HEK293 (cell line): ENCODE measurements around the gene TMEM134.

Experiments
- KLF10 ChIP-seq: fragments of 450-650 bp; IDR thresholded peaks from 2 replicates; pipeline ENCODE4 v1.5.1; 2018; ENCODE audit warnings: missing biosample characterization, mild to moderate bottlenecking, missing genetic modification characterization
- MEIS1 ChIP-seq: sonication (generic); formaldehyde crosslinking; IDR thresholded peaks from 2 replicates; pipeline ENCODE4 v1.8.1; 2022; ENCODE audit warnings: missing genetic modification reagents, mild to moderate bottlenecking, borderline replicate concordance
- SETDB1 ChIP-seq: IDR thresholded peaks from one replicate; pipeline ENCODE4 v1.6.1; 2017; ENCODE audit warnings: mild to moderate bottlenecking, low read length, moderate library complexity, mixed read lengths; ENCODE audit not compliant: insufficient read length
- ZBTB48 ChIP-seq: fragments of 450-650 bp; formaldehyde crosslinking; IDR thresholded peaks from 2 replicates; pipeline ENCODE4 v1.5.1; 2016; ENCODE audit warnings: missing biosample characterization, missing genetic modification characterization
- ZFP69B ChIP-seq: fragments of 450-650 bp; formaldehyde crosslinking; IDR thresholded peaks from 2 replicates; pipeline ENCODE4 v1.5.1; 2016; ENCODE audit warnings: missing biosample characterization, missing genetic modification characterization
- ZNF112 ChIP-seq: fragments of 450-650 bp; formaldehyde crosslinking; IDR thresholded peaks from 2 replicates; pipeline ENCODE4 v1.5.0; 2017; ENCODE audit warnings: missing biosample characterization, missing genetic modification characterization
- ZNF114 ChIP-seq: fragments of 450-650 bp; formaldehyde crosslinking; IDR thresholded peaks from 2 replicates; pipeline ENCODE4 v1.5.0; 2017; ENCODE audit warnings: missing biosample characterization, missing genetic modification characterization
- ZNF157 ChIP-seq: fragments of 450-650 bp; formaldehyde crosslinking; IDR thresholded peaks from 2 replicates; pipeline ENCODE4 v1.5.1; 2016; ENCODE audit warnings: missing biosample characterization, missing genetic modification characterization
- ZNF169 ChIP-seq: fragments of 450-650 bp; formaldehyde crosslinking; IDR thresholded peaks from 2 replicates; pipeline ENCODE4 v1.5.1; 2016; ENCODE audit warnings: missing biosample characterization, missing genetic modification characterization
- ZNF341 ChIP-seq: fragments of 450-650 bp; formaldehyde crosslinking; IDR thresholded peaks from 2 replicates; pipeline ENCODE4; 2016; ENCODE audit warnings: low read depth, missing biosample characterization, missing genetic modification characterization
- ZNF37A ChIP-seq: fragments of 450-650 bp; IDR thresholded peaks from 2 replicates; pipeline ENCODE4 v1.5.1; 2018; ENCODE audit warnings: missing biosample characterization, missing genetic modification characterization
- ZNF416 ChIP-seq: fragments of 450-650 bp; formaldehyde crosslinking; IDR thresholded peaks from 2 replicates; pipeline ENCODE4 v1.5.1; 2016; ENCODE audit warnings: missing biosample characterization, missing genetic modification characterization
- ZNF521 ChIP-seq: fragments of 450-650 bp; formaldehyde crosslinking; IDR thresholded peaks from 2 replicates; pipeline ENCODE4 v1.5.1; 2017; ENCODE audit warnings: missing biosample characterization, mild to moderate bottlenecking, missing genetic modification characterization
- ZNF549 ChIP-seq: fragments of 450-650 bp; IDR thresholded peaks from 2 replicates; pipeline ENCODE4 v1.5.1; 2018; ENCODE audit warnings: missing biosample characterization, missing genetic modification characterization, mild to moderate bottlenecking, inconsistent platforms, moderate library complexity
- ZNF555 ChIP-seq: fragments of 450-650 bp; formaldehyde crosslinking; conservative IDR thresholded peaks from 2 replicates; pipeline ENCODE4 v1.5.1; 2017; ENCODE audit warnings: missing biosample characterization, mild to moderate bottlenecking, missing genetic modification characterization, inconsistent platforms
- ZNF561 ChIP-seq: fragments of 450-650 bp; IDR thresholded peaks from 2 replicates; pipeline ENCODE4 v1.5.1; 2018; ENCODE audit warnings: missing biosample characterization, missing genetic modification characterization, borderline replicate concordance
- ZNF585B ChIP-seq: fragments of 450-650 bp; formaldehyde crosslinking; IDR thresholded peaks from 2 replicates; pipeline ENCODE4 v1.5.1; 2016; ENCODE audit warnings: missing biosample characterization, missing genetic modification characterization
- ZNF610 ChIP-seq: fragments of 450-650 bp; formaldehyde crosslinking; IDR thresholded peaks from 2 replicates; pipeline ENCODE4 v1.5.1; 2016; ENCODE audit warnings: missing biosample characterization, missing genetic modification characterization, borderline replicate concordance
- ZNF623 ChIP-seq: fragments of 450-650 bp; formaldehyde crosslinking; IDR thresholded peaks from 2 replicates; pipeline ENCODE4 v1.5.1; 2016; ENCODE audit warnings: missing biosample characterization, missing genetic modification characterization
- ZNF660 ChIP-seq: fragments of 450-650 bp; IDR thresholded peaks from 2 replicates; pipeline ENCODE4 v1.5.1; 2018; ENCODE audit warnings: missing biosample characterization, mild to moderate bottlenecking, missing genetic modification characterization
- ZNF664 ChIP-seq: fragments of 450-650 bp; formaldehyde crosslinking; IDR thresholded peaks from 2 replicates; pipeline ENCODE4 v1.5.1; 2016; ENCODE audit warnings: missing biosample characterization, missing genetic modification characterization
- ZNF670 ChIP-seq: fragments of 450-650 bp; formaldehyde crosslinking; IDR thresholded peaks from 2 replicates; pipeline ENCODE4 v1.5.1; 2016; ENCODE audit warnings: missing biosample characterization, missing genetic modification characterization, low read depth
- ZNF830 ChIP-seq: fragments of 450-650 bp; IDR thresholded peaks from 2 replicates; pipeline ENCODE4 v1.5.0; 2018; ENCODE audit warnings: missing biosample characterization, missing genetic modification characterization, low read depth, mild to moderate bottlenecking, moderate library complexity
- ZNF837 ChIP-seq: fragments of 450-650 bp; formaldehyde crosslinking; IDR thresholded peaks from 2 replicates; pipeline ENCODE4 v1.5.1; 2016; ENCODE audit warnings: missing biosample characterization, missing genetic modification characterization
- TF ChIP-seq, protein P1 (sequence below): fragments of 450-650 bp; formaldehyde crosslinking; IDR thresholded peaks from 2 replicates; pipeline ENCODE4 v1.5.1; 2017; ENCODE audit warnings: missing biosample characterization, missing genetic modification characterization
- TF ChIP-seq, protein P2 (sequence below): fragments of 450-650 bp; formaldehyde crosslinking; IDR thresholded peaks from 2 replicates; pipeline ENCODE4 v1.5.1; 2016; ENCODE audit warnings: missing biosample characterization, missing genetic modification characterization
- TF ChIP-seq, protein P3 (sequence below): fragments of 450-650 bp; formaldehyde crosslinking; IDR thresholded peaks from 2 replicates; pipeline ENCODE4 v1.5.1; 2017; ENCODE audit warnings: missing biosample characterization, missing genetic modification characterization
- TF ChIP-seq, protein P4 (sequence below): fragments of 450-650 bp; formaldehyde crosslinking; IDR thresholded peaks from 2 replicates; pipeline ENCODE4 v1.5.1; 2016; ENCODE audit warnings: missing biosample characterization, missing genetic modification characterization
- TF ChIP-seq, protein P5 (sequence below): fragments of 450-650 bp; IDR thresholded peaks from 2 replicates; pipeline ENCODE4 v1.5.1; 2018; ENCODE audit warnings: missing biosample characterization, missing genetic modification characterization
- TF ChIP-seq, protein P6 (sequence below): fragments of 450-650 bp; formaldehyde crosslinking; IDR thresholded peaks from 2 replicates; pipeline ENCODE4 v1.5.1; 2016; ENCODE audit warnings: missing biosample characterization, missing genetic modification characterization

Gene TMEM134

DNA sequence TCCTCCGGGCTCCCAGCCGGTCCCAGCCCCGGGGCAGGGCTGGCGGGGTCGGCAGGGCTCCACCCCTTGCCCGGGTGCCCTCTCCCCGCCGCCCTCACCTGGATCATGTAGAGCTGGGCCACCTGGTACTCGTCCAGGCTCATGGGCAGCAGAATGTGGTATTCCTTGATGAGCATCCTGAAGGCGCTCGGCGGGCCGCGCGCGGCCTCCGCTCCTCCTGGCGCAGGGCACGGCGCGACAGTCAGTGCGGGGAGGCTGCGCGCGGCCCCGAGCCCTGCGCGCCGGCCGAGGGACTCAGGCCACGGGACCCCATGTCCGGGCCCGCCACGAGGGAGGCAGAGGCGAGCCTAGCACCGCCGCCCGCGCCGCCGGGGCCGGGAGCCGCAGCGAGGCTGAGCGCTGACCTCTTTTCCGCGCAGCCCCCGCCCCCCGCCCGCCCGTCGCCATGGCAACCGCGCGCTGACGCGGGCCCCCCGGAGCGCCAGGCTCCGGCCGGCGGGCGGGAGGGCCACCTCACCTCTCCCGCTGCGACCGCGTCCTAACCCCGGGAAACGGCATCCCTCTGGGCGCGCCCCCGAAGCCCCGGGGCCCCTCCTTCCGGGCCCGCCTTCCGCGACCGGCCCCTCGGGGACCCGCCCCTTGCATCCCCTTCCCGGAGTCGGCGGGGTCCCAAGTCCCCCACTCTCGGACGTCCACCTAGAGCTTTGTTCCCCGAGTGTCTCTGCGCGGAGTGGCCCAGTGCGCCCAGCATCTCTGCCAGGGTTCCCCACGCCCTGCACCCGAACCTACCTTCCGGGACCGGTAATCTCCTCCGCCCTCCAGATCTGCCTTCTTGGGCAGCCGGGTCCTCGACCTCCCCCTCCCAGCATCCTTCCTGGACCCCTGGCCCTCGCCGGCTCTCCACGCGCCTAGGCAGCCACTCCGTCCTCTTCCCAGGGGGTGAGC lies 35.2 kb upstream of the TMEM134 start (continued):
- TF ChIP-seq, protein P1, sequence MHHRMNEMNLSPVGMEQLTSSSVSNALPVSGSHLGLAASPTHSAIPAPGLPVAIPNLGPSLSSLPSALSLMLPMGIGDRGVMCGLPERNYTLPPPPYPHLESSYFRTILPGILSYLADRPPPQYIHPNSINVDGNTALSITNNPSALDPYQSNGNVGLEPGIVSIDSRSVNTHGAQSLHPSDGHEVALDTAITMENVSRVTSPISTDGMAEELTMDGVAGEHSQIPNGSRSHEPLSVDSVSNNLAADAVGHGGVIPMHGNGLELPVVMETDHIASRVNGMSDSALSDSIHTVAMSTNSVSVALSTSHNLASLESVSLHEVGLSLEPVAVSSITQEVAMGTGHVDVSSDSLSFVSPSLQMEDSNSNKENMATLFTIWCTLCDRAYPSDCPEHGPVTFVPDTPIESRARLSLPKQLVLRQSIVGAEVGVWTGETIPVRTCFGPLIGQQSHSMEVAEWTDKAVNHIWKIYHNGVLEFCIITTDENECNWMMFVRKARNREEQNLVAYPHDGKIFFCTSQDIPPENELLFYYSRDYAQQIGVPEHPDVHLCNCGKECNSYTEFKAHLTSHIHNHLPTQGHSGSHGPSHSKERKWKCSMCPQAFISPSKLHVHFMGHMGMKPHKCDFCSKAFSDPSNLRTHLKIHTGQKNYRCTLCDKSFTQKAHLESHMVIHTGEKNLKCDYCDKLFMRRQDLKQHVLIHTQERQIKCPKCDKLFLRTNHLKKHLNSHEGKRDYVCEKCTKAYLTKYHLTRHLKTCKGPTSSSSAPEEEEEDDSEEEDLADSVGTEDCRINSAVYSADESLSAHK: no peak
- TF ChIP-seq ZNF585B (tag by site-specific recombination): 0 out of 2 replicates have a peak, but pooled peaks have one; percentile 8
- TF ChIP-seq MEIS1 (CRISPR knock-in tag): no peak
- peak; percentile 72; the same call in 1 of the 2 replicates for TF ChIP-seq ZBTB48
- TF ChIP-seq ZNF169 (tag by site-specific recombination): no peak
- no peak for TF ChIP-seq ZNF157 (tag by site-specific recombination)
- TF ChIP-seq ZNF837: no peak
- no peak for TF ChIP-seq ZNF521 (tag by site-specific recombination)
- peak; percentile 38; the same call in 1 of the 2 replicates for TF ChIP-seq KLF10 (tag by site-specific recombination)
- TF ChIP-seq, protein P2, sequence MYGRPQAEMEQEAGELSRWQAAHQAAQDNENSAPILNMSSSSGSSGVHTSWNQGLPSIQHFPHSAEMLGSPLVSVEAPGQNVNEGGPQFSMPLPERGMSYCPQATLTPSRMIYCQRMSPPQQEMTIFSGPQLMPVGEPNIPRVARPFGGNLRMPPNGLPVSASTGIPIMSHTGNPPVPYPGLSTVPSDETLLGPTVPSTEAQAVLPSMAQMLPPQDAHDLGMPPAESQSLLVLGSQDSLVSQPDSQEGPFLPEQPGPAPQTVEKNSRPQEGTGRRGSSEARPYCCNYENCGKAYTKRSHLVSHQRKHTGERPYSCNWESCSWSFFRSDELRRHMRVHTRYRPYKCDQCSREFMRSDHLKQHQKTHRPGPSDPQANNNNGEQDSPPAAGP: peak; percentile 58
- no peak for TF ChIP-seq ZNF37A
- no peak for TF ChIP-seq ZNF670 (tag by site-specific recombination)
- TF ChIP-seq, protein P3, sequence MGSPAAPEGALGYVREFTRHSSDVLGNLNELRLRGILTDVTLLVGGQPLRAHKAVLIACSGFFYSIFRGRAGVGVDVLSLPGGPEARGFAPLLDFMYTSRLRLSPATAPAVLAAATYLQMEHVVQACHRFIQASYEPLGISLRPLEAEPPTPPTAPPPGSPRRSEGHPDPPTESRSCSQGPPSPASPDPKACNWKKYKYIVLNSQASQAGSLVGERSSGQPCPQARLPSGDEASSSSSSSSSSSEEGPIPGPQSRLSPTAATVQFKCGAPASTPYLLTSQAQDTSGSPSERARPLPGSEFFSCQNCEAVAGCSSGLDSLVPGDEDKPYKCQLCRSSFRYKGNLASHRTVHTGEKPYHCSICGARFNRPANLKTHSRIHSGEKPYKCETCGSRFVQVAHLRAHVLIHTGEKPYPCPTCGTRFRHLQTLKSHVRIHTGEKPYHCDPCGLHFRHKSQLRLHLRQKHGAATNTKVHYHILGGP (tag by site-specific recombination): no peak
- TF ChIP-seq ZNF623 (tag by site-specific recombination): no peak
- TF ChIP-seq ZNF341 (tag by site-specific recombination): no peak
- TF ChIP-seq ZNF660 (tag by site-specific recombination): no peak
- TF ChIP-seq ZNF549 (tag by site-specific recombination): no peak
- no peak for TF ChIP-seq ZNF114 (tag by site-specific recombination)
- no peak for TF ChIP-seq ZFP69B (tag by site-specific recombination)
- no peak for TF ChIP-seq ZNF416 (tag by site-specific recombination)
- TF ChIP-seq, protein P4, sequence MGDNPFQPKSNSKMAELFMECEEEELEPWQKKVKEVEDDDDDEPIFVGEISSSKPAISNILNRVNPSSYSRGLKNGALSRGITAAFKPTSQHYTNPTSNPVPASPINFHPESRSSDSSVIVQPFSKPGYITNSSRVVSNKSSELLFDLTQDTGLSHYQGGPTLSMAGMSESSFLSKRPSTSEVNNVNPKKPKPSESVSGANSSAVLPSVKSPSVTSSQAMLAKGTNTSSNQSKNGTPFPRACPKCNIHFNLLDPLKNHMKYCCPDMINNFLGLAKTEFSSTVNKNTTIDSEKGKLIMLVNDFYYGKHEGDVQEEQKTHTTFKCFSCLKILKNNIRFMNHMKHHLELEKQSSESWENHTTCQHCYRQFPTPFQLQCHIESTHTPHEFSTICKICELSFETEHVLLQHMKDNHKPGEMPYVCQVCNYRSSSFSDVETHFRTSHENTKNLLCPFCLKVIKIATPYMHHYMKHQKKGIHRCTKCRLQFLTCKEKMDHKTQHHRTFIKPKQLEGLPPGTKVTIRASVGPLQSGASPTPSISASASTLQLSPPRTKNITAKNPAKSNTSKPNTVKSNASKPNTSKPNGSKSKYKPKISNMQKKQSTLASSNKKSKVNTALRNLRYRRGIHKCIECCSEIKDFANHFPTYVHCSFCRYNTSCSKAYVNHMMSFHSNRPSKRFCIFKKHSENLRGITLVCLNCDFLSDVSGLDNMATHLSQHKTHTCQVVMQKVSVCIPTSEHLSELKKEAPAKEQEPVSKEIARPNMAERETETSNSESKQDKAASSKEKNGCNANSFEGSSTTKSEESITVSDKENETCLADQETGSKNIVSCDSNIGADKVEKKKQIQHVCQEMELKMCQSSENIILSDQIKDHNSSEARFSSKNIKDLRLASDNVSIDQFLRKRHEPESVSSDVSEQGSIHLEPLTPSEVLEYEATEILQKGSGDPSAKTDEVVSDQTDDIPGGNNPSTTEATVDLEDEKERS (tag by site-specific recombination): no peak
- no peak for TF ChIP-seq ZNF555 (tag by site-specific recombination)
- TF ChIP-seq ZNF664 (tag by site-specific recombination): no peak
- TF ChIP-seq ZNF112: no peak
- TF ChIP-seq ZNF830 (tag by site-specific recombination): no peak
- TF ChIP-seq, protein P5, sequence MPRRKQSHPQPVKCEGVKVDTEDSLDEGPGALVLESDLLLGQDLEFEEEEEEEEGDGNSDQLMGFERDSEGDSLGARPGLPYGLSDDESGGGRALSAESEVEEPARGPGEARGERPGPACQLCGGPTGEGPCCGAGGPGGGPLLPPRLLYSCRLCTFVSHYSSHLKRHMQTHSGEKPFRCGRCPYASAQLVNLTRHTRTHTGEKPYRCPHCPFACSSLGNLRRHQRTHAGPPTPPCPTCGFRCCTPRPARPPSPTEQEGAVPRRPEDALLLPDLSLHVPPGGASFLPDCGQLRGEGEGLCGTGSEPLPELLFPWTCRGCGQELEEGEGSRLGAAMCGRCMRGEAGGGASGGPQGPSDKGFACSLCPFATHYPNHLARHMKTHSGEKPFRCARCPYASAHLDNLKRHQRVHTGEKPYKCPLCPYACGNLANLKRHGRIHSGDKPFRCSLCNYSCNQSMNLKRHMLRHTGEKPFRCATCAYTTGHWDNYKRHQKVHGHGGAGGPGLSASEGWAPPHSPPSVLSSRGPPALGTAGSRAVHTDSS (tag by site-specific recombination): no peak
- no peak for TF ChIP-seq ZNF610 (tag by site-specific recombination)
- TF ChIP-seq, protein P6, sequence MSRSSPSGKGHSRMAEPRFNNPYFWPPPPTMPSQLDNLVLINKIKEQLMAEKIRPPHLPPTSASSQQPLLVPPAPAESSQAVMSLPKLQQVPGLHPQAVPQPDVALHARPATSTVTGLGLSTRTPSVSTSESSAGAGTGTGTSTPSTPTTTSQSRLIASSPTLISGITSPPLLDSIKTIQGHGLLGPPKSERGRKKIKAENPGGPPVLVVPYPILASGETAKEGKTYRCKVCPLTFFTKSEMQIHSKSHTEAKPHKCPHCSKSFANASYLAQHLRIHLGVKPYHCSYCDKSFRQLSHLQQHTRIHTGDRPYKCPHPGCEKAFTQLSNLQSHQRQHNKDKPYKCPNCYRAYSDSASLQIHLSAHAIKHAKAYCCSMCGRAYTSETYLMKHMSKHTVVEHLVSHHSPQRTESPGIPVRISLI (tag by site-specific recombination): no peak
- no peak for TF ChIP-seq ZNF561 (tag by site-specific recombination)
- TF ChIP-seq SETDB1: no peak
